Tibial nerve (tissue), 4 donors: ENCODE data around the gene NR3C1. TPM values are rescaled to one million over a fixed set of nuclear protein-coding genes. Genes with fewer than 3 reads are reported as not detected.

Source experiments
- DNase-seq, 2 donors: peaks; one replicate each; pipeline ENCODE4 v3.0.0-alpha.2; 2019; ENCODE audit warnings: low spot score in 2 of 2
- H3K27ac ChIP-seq, 4 donors: fragments of 200-600 bp; sonication (generic) in 3 of 4; one replicate each; pipeline ENCODE4 v1.5.1; 2017 to 2019; ENCODE audit warnings: mild to moderate bottlenecking in 1 of 4
- H3K27me3 ChIP-seq, 2 donors: fragments of 200-600 bp; sonication (generic) in 1 of 2; one replicate each; pipeline versions ENCODE4 v1.5.1 to v1.6.0; 2017 to 2019
- H3K36me3 ChIP-seq, 3 donors: fragments of 200-600 bp; sonication (generic); one replicate each; pipeline ENCODE4 v1.5.1; 2018 to 2019
- H3K4me1 ChIP-seq, 4 donors: fragments of 200-600 bp; sonication (generic) in 3 of 4; one replicate each; pipeline ENCODE4 v1.5.1; 2017 to 2019
- H3K4me3 ChIP-seq, 4 donors: fragments of 200-600 bp; sonication (generic) in 3 of 4; one replicate each; pipeline ENCODE4 v1.5.1; 2017 to 2019; ENCODE audit warnings: mild to moderate bottlenecking in 1 of 4, moderate library complexity in 1 of 4
- H3K9me3 ChIP-seq, 4 donors: fragments of 200-600 bp; sonication (generic) in 3 of 4; one replicate each; pipeline ENCODE4 v1.5.1; 2017 to 2019
- EP300 ChIP-seq, 2 donors: sonication (generic); formaldehyde crosslinking; IDR thresholded peaks; one replicate each; pipeline ENCODE4 v1.6.1; 2017; ENCODE audit warnings: antibody characterized with exemption in 2 of 2, mild to moderate bottlenecking in 1 of 2
- POLR2A ChIP-seq, 2 donors: fragments of 450-650 bp; IDR thresholded peaks; one replicate each; pipeline ENCODE4 v1.6.1; 2017; ENCODE audit warnings: antibody characterized with exemption in 2 of 2, mild to moderate bottlenecking in 2 of 2, moderate library complexity in 2 of 2
- WGBS, 2 donors: methylation state at CpG; one replicate each; pipeline ENCODE4 v1.1.5; 2018; 5-methylcytosine and 5-hydroxymethylcytosine counted together
- total RNA-seq, 4 donors: library from RNA; depleted of rRNA; stranded (reverse); fragments of >200 nt; gene quantifications; one replicate each; pipeline ENCODE4 v1.1.0, GENCODE V29; 2016
- TF ChIP-seq, protein P1 (sequence below), 5 experiments: fragments of 200-600 bp in 3 of 5; fragments of 450-650 bp in 2 of 5; sonication (generic) in 3 of 5; IDR thresholded peaks; one replicate each; pipeline ENCODE4 v1.5.1; 2016 to 2019; ENCODE audit warnings: antibody characterized with exemption in 5 of 5, mild to moderate bottlenecking in 3 of 5, moderate library complexity in 2 of 5

NR3C1 gene
- total RNA-seq, 4 donors from 2014 or later: 47.1 to 86.2 (median 75.8) TPM

- Histone ChIP-seq H3K4me1 (no peaks in the 10 kb centered on the region), H3K27ac (no peak overlapping the region), H3K27me3 (no peaks in the 10 kb centered on the region), H3K4me3 (no peak overlapping the region), H3K9me3 (no peaks in the 10 kb centered on the region), H3K36me3 (no peaks in the 10 kb centered on the region)
- TF ChIP-seq EP300 (IDR thresholded peaks at IDR 0.05) (no peak), POLR2A (IDR thresholded peaks at IDR 0.05) (no peak)
- TF ChIP-seq, protein P1, sequence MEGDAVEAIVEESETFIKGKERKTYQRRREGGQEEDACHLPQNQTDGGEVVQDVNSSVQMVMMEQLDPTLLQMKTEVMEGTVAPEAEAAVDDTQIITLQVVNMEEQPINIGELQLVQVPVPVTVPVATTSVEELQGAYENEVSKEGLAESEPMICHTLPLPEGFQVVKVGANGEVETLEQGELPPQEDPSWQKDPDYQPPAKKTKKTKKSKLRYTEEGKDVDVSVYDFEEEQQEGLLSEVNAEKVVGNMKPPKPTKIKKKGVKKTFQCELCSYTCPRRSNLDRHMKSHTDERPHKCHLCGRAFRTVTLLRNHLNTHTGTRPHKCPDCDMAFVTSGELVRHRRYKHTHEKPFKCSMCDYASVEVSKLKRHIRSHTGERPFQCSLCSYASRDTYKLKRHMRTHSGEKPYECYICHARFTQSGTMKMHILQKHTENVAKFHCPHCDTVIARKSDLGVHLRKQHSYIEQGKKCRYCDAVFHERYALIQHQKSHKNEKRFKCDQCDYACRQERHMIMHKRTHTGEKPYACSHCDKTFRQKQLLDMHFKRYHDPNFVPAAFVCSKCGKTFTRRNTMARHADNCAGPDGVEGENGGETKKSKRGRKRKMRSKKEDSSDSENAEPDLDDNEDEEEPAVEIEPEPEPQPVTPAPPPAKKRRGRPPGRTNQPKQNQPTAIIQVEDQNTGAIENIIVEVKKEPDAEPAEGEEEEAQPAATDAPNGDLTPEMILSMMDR (IDR thresholded peaks at IDR 0.05): no peak
- 83 to 84% methylated on average over 3 of the region's 3 CpGs for WGBS, 2 donors
- DNase-seq: no peak
Measured at GRCh38 chr5:143425835-143426234, 22.3 kb upstream of the NR3C1 start.

DNA sequence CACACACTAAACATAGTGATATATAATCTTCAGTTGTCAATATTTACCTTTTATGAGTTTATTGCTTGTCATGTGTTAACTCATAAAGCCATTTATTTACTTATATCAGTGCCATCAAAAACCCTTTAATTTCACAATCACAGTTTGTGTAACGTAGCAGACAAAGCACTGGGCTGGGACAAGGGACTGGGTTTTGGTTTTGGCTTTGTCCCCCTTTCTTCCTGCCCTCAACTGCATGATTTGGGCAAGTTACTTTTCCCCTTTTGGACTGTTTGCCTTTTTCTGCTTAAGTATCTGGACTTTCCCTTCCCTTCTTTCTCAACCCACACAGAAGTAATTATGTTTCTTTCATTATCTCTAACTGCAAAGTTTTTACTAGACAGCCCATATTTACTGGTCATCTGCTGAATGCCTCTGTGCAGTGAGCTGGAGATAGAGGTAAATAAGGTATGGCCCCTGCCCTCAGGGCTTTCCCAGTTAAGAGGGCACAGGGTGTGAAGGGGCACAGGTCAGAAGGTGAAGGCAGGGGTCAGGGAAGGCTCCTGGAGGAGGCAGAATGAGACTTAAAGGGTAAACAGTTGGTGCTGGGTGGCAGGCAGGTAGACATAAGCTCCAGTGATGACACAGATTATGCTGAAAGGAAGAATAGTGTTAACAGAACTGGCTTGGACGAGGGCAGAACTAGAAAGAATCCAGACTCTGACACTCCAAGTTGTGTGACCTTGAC lies 14.8 kb upstream of the NR3C1 start:
- Histone ChIP-seq H3K4me1 (peaks cover 0 to 11% (median 3%) of the 10 kb centered on the region in 4 donors), H3K4me3 (no peak overlapping the region), H3K36me3 (no peaks in the 10 kb centered on the region), H3K9me3 (no peaks in the 10 kb centered on the region), H3K27ac (no peak overlapping the region), H3K27me3 (no peaks in the 10 kb centered on the region)
- DNase-seq: no peak
- 60 to 64% methylated on average over 2 of the region's 2 CpGs for WGBS, 2 donors
- TF ChIP-seq EP300 (IDR thresholded peaks at IDR 0.05) (no peak), POLR2A (IDR thresholded peaks at IDR 0.05) (no peak)
- TF ChIP-seq, protein P1 (IDR thresholded peaks at IDR 0.05): no peak

GRCh38 chr5:143417503-143418139 lies 14.1 kb upstream of the NR3C1 start:
- TF ChIP-seq, protein P1 (IDR thresholded peaks at IDR 0.05): no peak
- no peak for TF ChIP-seq EP300 (IDR thresholded peaks at IDR 0.05)
- no peak for TF ChIP-seq POLR2A (IDR thresholded peaks at IDR 0.05)
- Histone ChIP-seq H3K4me1 (peaks cover 0 to 11% (median 3%) of the 10 kb centered on the region in 4 donors), H3K9me3 (no peaks in the 10 kb centered on the region), H3K27ac (no peak overlapping the region), H3K4me3 (no peak overlapping the region), H3K36me3 (no peaks in the 10 kb centered on the region), H3K27me3 (no peaks in the 10 kb centered on the region)
- no peak for DNase-seq
- 75 to 80% methylated on average over 4 of the region's 4 CpGs for WGBS, 2 donors

GRCh38 chr5:143416411-143416810 lies 12.9 kb upstream of the NR3C1 start:
- Histone ChIP-seq H3K27me3 (no peaks in the 10 kb centered on the region), H3K27ac (no peak overlapping the region), H3K9me3 (no peaks in the 10 kb centered on the region), H3K36me3 (no peaks in the 10 kb centered on the region), H3K4me3 (no peak overlapping the region), H3K4me1 (peaks cover 0 to 11% (median 3%) of the 10 kb centered on the region in 4 donors)
- no peak for TF ChIP-seq EP300 (IDR thresholded peaks at IDR 0.05)
- TF ChIP-seq, protein P1 (IDR thresholded peaks at IDR 0.05): no peak
- TF ChIP-seq POLR2A (IDR thresholded peaks at IDR 0.05): no peak
- no peak for DNase-seq

GRCh38 chr5:143413958-143414669 lies 10.6 kb upstream of the NR3C1 start:
- no peaks in the 10 kb centered on the region for H3K27me3 ChIP-seq
- H3K9me3 ChIP-seq: no peaks in the 10 kb centered on the region
- no peak for DNase-seq
- no peaks in the 10 kb centered on the region for H3K36me3 ChIP-seq
- H3K27ac ChIP-seq: no peak overlapping the region
- no peak for TF ChIP-seq EP300 (IDR thresholded peaks at IDR 0.05)
- H3K4me1 ChIP-seq: peaks cover 0 to 11% (median 3%) of the 10 kb centered on the region in 4 donors
- H3K4me3 ChIP-seq: no peak overlapping the region
- 38 to 49% methylated on average over 4 of the region's 4 CpGs for WGBS, 2 donors
